HCEC 1CT (cell line): ENCODE results near the gene SGMS2.
A peak's percentile ranks its signal among the peaks of the same experiment; 100 is the strongest.
"Not testable (repeated sequence)": the region's sequence is repeated elsewhere in the genome, so short reads cannot be mapped to it uniquely, and the experiment has no call there.

Experiments
- DNase-seq: peaks from one replicate; pipeline ENCODE4 v3.0.0-alpha.2; 2017

The SGMS2 gene

GRCh38 chr4:107916623-107917022 lies 91.9 kb downstream of the SGMS2 start:
- DNase-seq, result no peak

- DNase-seq, result no peak
These were observed 92.8 kb downstream of the SGMS2 start for GRCh38 chr4:107917500-107917899.

- DNase-seq, result no peak
These were observed 98.0 kb downstream of the SGMS2 start for GRCh38 chr4:107922486-107923473.

DNA sequence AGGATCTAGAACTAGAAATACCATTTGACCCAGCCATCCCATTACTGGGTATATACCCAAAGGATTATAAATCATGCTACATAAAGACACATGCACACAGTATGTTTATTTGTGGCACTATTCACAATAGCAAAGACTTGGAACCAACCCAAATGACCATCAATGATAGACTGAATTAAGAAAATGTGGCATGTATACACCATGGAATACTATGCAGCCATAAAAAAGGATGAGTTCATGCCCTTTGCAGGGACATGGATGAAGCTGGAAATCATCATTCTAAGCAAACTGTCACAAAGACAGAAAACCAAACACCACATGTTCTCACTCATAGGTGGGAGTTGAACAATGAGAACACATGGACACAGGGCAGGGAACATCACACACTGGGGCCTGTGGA lies 101.0 kb downstream of the SGMS2 start:
- not testable (repeated sequence) for DNase-seq

GRCh38 chr4:107926875-107927274 lies 102.1 kb downstream of the SGMS2 start:
- not testable (repeated sequence) for DNase-seq

DNA sequence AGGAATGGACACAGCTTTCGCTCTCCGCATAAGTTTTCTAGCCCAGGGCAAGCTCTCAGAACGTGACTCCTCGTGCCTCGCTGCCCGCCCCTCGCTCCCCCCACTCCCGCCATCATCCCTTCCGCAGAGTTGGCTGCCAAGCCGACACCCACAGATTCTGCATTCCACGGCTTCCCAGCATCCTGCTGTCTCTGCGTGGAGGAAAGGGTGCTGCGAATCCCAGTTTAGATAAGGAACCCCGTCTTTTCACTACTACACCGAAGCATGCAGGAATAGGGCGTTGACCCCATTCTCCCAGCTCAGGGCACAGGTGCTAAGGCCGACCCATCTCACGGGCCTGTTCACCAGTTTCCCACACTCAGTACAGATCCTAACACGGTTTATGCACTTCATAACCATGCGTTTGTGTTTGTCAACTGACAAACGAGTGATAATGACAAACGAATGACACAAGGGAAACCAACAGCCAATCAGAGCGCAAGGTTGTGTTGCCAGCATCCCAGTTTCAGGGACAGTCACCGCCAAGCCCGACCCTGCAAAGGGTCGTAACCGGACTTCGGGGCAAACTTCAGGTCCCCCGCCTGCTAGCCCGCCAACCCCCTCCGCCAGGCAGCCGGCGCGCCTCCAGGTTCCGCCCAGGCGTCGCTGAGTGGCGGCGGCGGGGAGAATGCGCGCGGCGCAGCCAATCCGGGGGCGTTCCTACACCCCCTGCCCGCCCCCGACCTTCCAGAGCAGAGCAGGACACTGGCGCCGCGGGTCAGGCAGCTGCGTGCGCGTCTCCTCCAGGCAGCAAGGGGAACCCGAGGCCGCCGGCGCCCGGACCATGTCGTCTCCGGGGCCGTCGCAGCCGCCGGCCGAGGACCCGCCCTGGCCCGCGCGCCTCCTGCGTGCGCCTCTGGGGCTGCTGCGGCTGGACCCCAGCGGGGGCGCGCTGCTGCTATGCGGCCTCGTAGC lies 106.4 kb downstream of the SGMS2 start, which contains the start of gene CYP2U1:
Gene CYP2U1 (plus strand): TSS at position 729 of the 954 bp plus-strand sequence. CDS start 95 bp downstream, at position 824.
- DNase-seq, result peak; percentile 68

DNA sequence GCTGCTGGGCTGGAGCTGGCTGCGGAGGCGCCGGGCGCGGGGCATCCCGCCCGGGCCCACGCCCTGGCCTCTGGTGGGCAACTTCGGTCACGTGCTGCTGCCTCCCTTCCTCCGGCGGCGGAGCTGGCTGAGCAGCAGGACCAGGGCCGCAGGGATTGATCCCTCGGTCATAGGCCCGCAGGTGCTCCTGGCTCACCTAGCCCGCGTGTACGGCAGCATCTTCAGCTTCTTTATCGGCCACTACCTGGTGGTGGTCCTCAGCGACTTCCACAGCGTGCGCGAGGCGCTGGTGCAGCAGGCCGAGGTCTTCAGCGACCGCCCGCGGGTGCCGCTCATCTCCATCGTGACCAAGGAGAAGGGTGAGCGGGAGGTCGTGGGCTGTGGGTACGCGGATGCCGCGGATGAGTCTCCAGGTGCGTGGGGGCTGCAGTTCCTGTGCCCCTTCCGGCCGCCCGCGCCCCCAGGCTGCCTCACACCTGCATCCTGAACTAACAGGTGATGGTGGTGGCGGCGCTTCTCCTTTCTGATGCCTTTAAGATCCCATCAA lies 107.1 kb downstream of the SGMS2 start:
- no peak for DNase-seq

- DNase-seq, result no peak
These were observed 110.5 kb downstream of the SGMS2 start for GRCh38 chr4:107935246-107935645.

DNA sequence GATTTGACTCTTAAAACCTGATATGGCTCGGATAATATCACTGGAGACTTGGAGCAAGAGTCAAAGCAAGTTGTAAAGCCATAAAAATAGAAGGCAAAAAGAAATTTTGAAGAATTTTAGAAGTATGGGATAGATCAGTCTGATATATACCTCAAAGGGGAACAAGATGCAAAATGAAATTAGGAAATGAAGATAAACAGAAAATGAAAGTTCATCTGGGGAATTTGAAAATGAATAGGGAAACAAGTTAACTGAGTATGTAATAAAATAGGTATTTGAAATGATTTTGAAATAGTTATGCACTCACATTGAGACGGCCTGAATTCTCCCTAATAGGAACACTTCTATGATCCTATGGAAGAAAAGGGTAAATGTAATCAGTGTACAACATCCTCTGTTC lies 112.3 kb downstream of the SGMS2 start:
- DNase-seq, result no peak

GRCh38 chr4:107939307-107939706 lies 114.6 kb downstream of the SGMS2 start:
- DNase-seq, result no peak

DNA sequence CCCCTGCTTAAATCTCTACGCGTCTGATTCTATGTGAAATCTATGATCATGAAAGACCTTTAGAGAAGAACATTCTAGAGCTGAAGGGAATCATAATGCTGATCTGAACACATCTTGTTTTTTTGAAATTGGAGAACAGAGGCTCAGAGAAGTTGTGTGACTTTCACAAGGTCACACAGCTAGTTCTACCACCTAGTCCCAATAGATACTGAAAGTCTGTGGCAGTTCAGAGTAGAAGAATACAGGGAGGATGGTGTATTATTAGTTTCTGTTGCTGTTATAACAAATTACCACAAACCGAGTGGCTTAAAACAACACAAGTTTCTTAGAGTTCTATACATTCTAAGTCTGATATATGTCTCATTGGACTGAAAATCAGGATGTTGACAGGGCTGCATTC lies 121.1 kb downstream of the SGMS2 start:
- no peak for DNase-seq

DNA sequence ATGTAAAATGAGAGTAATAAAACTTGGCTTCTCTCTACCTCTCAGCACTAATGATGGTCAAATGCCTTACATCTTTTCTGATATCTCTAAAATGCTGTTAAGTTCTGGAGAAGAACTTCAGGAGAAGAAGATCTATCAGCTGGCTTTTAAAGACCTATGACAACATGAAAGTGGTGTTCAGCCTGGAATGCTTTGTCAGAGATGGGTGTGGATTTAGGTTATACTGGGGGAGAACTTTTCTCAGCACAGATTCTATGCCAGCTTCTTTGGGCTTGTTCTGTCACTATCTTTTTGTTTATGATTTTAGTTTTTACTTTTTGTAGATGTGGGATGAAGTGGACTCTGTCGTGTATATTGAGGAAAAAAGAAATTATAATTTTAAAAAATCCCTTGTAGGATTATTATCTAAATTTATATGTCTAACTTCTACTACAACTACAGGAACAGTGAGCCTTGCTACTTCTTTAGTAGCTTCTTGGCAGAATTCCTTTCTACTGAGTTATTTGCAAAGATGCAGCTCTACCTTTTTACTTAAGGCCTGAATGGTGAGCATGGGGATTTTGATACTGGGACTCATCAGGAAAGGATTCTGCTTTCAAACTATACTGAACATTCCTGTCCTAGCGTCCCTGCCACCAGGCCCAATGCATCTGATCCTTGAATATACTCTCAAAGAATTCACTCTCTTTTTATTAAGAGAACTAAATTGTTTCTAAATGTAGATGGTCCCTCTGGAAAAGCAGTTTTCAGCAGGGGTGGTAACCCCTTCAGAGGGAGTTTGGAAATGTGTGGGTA lies 126.2 kb downstream of the SGMS2 start:
- DNase-seq, result no peak

GRCh38 chr4:107951551-107951950 lies 126.8 kb downstream of the SGMS2 start:
- peak; percentile 71 for DNase-seq

DNA sequence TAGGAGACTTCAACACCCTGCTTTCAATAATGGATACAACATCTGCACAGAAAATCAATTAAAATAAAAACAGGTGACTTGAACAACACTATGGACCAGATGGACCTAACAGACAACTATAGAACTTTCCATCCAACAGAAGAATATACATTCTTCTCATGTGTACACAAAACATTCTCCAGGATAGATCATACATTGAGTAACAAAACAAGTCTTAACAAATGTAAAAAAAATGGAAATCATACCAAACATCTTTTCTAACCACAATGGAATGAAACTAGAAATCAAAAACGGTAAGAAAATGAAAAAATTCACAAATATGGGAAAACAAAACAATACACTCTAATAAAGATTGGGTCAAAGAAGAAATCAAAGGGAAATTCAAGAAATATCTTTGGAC lies 131.3 kb downstream of the SGMS2 start:
- DNase-seq, result no peak
